Liver (tissue), 9 donors: Measurements from ENCODE around the gene SLBP. TPM values are rescaled to one million over a fixed set of nuclear protein-coding genes. Genes with fewer than 3 reads are reported as not detected.

Experiments
- DNase-seq: peaks from one replicate; pipeline ENCODE4 v3.0.0-alpha.2; 2017; ENCODE audit warnings: low spot score
- H3K27ac ChIP-seq, 2 donors: one replicate each; pipeline ENCODE4 v1.7.0; 2013; ENCODE audit warnings: inconsistent platforms in 2 of 2, low read length in 2 of 2, control low read depth in 1 of 2, low read depth in 1 of 2, mild to moderate bottlenecking in 1 of 2
- H3K27me3 ChIP-seq, 4 donors: one replicate each; pipeline versions ENCODE4 v1.6.1 to v1.7.0; 2013; ENCODE audit warnings: low read length in 3 of 4, inconsistent platforms in 1 of 4, mild to moderate bottlenecking in 1 of 4, moderate library complexity in 1 of 4; ENCODE audit not compliant: control insufficient read depth in 4 of 4, insufficient read depth in 4 of 4
- H3K36me3 ChIP-seq, 4 donors: one replicate each; pipeline versions ENCODE4 v1.6.1 to v1.7.0; 2013; ENCODE audit warnings: low read length in 3 of 4, mild to moderate bottlenecking in 3 of 4, low read depth in 1 of 4, moderate library complexity in 1 of 4; ENCODE audit not compliant: control insufficient read depth in 4 of 4, insufficient read depth in 3 of 4
- H3K4me1 ChIP-seq, 4 donors: one replicate each; pipeline versions ENCODE4 v1.6.1 to v1.7.0; 2013; ENCODE audit warnings: low read length in 3 of 4, mild to moderate bottlenecking in 3 of 4, moderate library complexity in 1 of 4; ENCODE audit not compliant: control insufficient read depth in 4 of 4, insufficient read depth in 4 of 4
- H3K4me3 ChIP-seq, 3 donors: one replicate each; pipeline versions ENCODE4 v1.6.1 to v1.7.0; 2013; ENCODE audit warnings: low read length in 3 of 3, control low read depth in 1 of 3, low read depth in 1 of 3, mild to moderate bottlenecking in 1 of 3
- H3K9ac ChIP-seq, 2 donors: one replicate each; pipeline ENCODE4 v1.7.0; 2013; ENCODE audit warnings: low read length in 2 of 2, mild to moderate bottlenecking in 2 of 2, moderate library complexity in 2 of 2, control low read depth in 1 of 2, low read depth in 1 of 2
- H3K9me3 ChIP-seq, 4 donors: one replicate each; pipeline versions ENCODE4 v1.6.1 to v1.7.0; 2013; ENCODE audit warnings: low read length in 3 of 4; ENCODE audit not compliant: control insufficient read depth in 4 of 4
- ATF3 ChIP-seq: IDR thresholded peaks from 2 replicates; pipeline ENCODE4 v1.6.1; 2016; ENCODE audit warnings: antibody characterized with exemption
- CTCF ChIP-seq: fragments of 150-350 bp; IDR thresholded peaks from 2 replicates; pipeline ENCODE4 v1.5.1; 2017; ENCODE audit warnings: improper control_type of control experiment, low read depth, low read length; ENCODE audit not compliant: missing input control
- EGR1 ChIP-seq, 2 donors: IDR thresholded peaks; 2 replicates each; pipeline ENCODE4 v1.6.1; 2016 to 2018; ENCODE audit warnings: antibody characterized with exemption in 2 of 2, low read depth in 2 of 2
- FOXA1 ChIP-seq: IDR thresholded peaks from 2 replicates; pipeline ENCODE4 v1.6.1; 2016; ENCODE audit warnings: antibody characterized with exemption
- FOXA2 ChIP-seq: IDR thresholded peaks from 2 replicates; pipeline ENCODE4 v1.6.1; 2016; ENCODE audit warnings: antibody characterized with exemption
- GABPA ChIP-seq, 2 donors: IDR thresholded peaks in 1 of 2; conservative IDR thresholded peaks in 1 of 2; 2 replicates each; pipeline ENCODE4 v1.6.1; 2016; ENCODE audit warnings: antibody characterized with exemption in 2 of 2, mild to moderate bottlenecking in 1 of 2, moderate library complexity in 1 of 2
- HNF4A ChIP-seq, 2 donors: conservative IDR thresholded peaks; 2 replicates each; pipeline ENCODE4 v1.6.1; 2016; ENCODE audit warnings: antibody characterized with exemption in 2 of 2, mild to moderate bottlenecking in 2 of 2
- HNF4G ChIP-seq: IDR thresholded peaks from 2 replicates; pipeline ENCODE4 v1.6.1; 2016; ENCODE audit warnings: antibody characterized with exemption
- JUND ChIP-seq, 2 donors: IDR thresholded peaks; 2 replicates each; pipeline ENCODE4 v1.6.1; 2016; ENCODE audit warnings: antibody characterized with exemption in 2 of 2
- MAX ChIP-seq: IDR thresholded peaks from 2 replicates; pipeline ENCODE4 v1.6.1; 2016; ENCODE audit warnings: antibody characterized with exemption
- NR2F2 ChIP-seq: IDR thresholded peaks from 2 replicates; pipeline ENCODE4 v1.6.1; 2016; ENCODE audit warnings: antibody characterized with exemption
- RAD21 ChIP-seq, 2 donors: IDR thresholded peaks; 2 replicates each; pipeline ENCODE4 v1.6.1; 2016; ENCODE audit warnings: antibody characterized with exemption in 2 of 2, mild to moderate bottlenecking in 2 of 2
- REST ChIP-seq: IDR thresholded peaks from 2 replicates; pipeline ENCODE4 v1.6.1; 2016; ENCODE audit warnings: antibody characterized with exemption, mild to moderate bottlenecking
- RXRA ChIP-seq, 2 donors: IDR thresholded peaks; 2 replicates each; pipeline ENCODE4 v1.6.1; 2017 to 2018; ENCODE audit warnings: antibody characterized with exemption in 2 of 2, mild to moderate bottlenecking in 1 of 2
- SP1 ChIP-seq: IDR thresholded peaks from 2 replicates; pipeline ENCODE4 v1.6.1; 2018; ENCODE audit warnings: antibody characterized with exemption, mild to moderate bottlenecking
- TAF1 ChIP-seq: conservative IDR thresholded peaks from 2 replicates; pipeline ENCODE4 v1.6.1; 2016; ENCODE audit warnings: antibody characterized with exemption, mild to moderate bottlenecking
- YY1 ChIP-seq: IDR thresholded peaks from 2 replicates; pipeline ENCODE4 v1.6.1; 2016; ENCODE audit warnings: antibody characterized with exemption, mild to moderate bottlenecking
- ZBTB33 ChIP-seq: IDR thresholded peaks from 2 replicates; pipeline ENCODE4 v1.6.1; 2016; ENCODE audit warnings: antibody characterized with exemption
- WGBS: extraction: QIAGEN DNeasy Blood & Tissue Kit; methylation state at CpG from one replicate; pipeline ENCODE4 v1.1.7; 2013; 5-methylcytosine and 5-hydroxymethylcytosine counted together
- polyA plus RNA-seq, 2 donors: library from polyadenylated mRNA; stranded (reverse) in 1 of 2; unstranded in 1 of 2; fragments of 200-250 nt in 1 of 2; fragments of >200 nt in 1 of 2; fragmentation: Nextera tagmentation in 1 of 2; extraction: Ambion mirVana in 1 of 2; gene quantifications; one replicate each; pipeline versions ENCODE4 v1.2.1 to v1.2.3, GENCODE V29; 2013 to 2015
- total RNA-seq, 2 donors: library from RNA; depleted of rRNA; stranded (reverse); fragments of >200 nt; gene quantifications; one replicate each; pipeline ENCODE4 v1.2.3, GENCODE V29; 2014
- donor health status: healthy.
- donor health status: healthy.
- donor health status: healthy.
- donor health status: healthy.
- donor health status: healthy.

SLBP gene
- total and polyA plus RNA-seq, 4 donors, result 14.7 to 64.4 (median 17.4) TPM

GRCh38 chr4:1651609-1652008 lies 60.5 kb downstream of the SLBP start:
- Histone ChIP-seq H3K36me3 (peaks cover 0 to 5% (median 0%) of the 10 kb centered on the region in 4 donors), H3K27me3 (no peaks in the 10 kb centered on the region), H3K27ac (no peak overlapping the region), H3K9ac (no peak overlapping the region), H3K4me1 (no peaks in the 10 kb centered on the region), H3K9me3 (no peaks in the 10 kb centered on the region), H3K4me3 (no peak overlapping the region)
- TF ChIP-seq NR2F2, result no peak
- no peak for TF ChIP-seq EGR1 (IDR thresholded peaks at IDR 0.05; ENCODE audit: low read depth in 2 of 2)
- TF ChIP-seq RAD21 (IDR thresholded peaks at IDR 0.05), result no peak
- TF ChIP-seq FOXA2, result no peak
- no peak for TF ChIP-seq FOXA1
- TF ChIP-seq RXRA (IDR thresholded peaks at IDR 0.05), result no peak
- no peak for TF ChIP-seq HNF4G
- no peak for TF ChIP-seq HNF4A (conservative IDR thresholded peaks at IDR 0.05)
- TF ChIP-seq GABPA (IDR thresholded peaks at IDR 0.05 in 1 of 2, conservative IDR thresholded peaks at IDR 0.05 in 1 of 2), result no peak
- no peak for TF ChIP-seq ZBTB33
- no peak for TF ChIP-seq REST
- TF ChIP-seq MAX, result no peak
- TF ChIP-seq TAF1, result no peak
- TF ChIP-seq ATF3, result no peak
- no peak for DNase-seq
- 95% methylated on average over 13 of the region's 13 CpGs for WGBS

GRCh38 chr4:1648962-1649361 lies 63.2 kb downstream of the SLBP start:
- WGBS, result 94% methylated on average over 3 of the region's 3 CpGs
- Histone ChIP-seq H3K27ac (no peak overlapping the region), H3K27me3 (no peaks in the 10 kb centered on the region), H3K9ac (no peak overlapping the region), H3K4me1 (no peaks in the 10 kb centered on the region), H3K9me3 (no peaks in the 10 kb centered on the region), H3K4me3 (no peak overlapping the region), H3K36me3 (no peaks in the 10 kb centered on the region)
- no peak for DNase-seq
- no peak for TF ChIP-seq GABPA (IDR thresholded peaks at IDR 0.05 in 1 of 2, conservative IDR thresholded peaks at IDR 0.05 in 1 of 2)
- TF ChIP-seq JUND (IDR thresholded peaks at IDR 0.05), result no peak
- TF ChIP-seq ATF3, result no peak
- TF ChIP-seq ZBTB33, result no peak
- no peak for TF ChIP-seq REST
- TF ChIP-seq TAF1, result no peak
- TF ChIP-seq NR2F2, result no peak
- no peak for TF ChIP-seq HNF4A (conservative IDR thresholded peaks at IDR 0.05)
- TF ChIP-seq SP1, result no peak
- TF ChIP-seq YY1, result no peak
- no peak for TF ChIP-seq RXRA (IDR thresholded peaks at IDR 0.05)
- no peak for TF ChIP-seq CTCF
- no peak for TF ChIP-seq FOXA2
- no peak for TF ChIP-seq EGR1 (IDR thresholded peaks at IDR 0.05; ENCODE audit: low read depth in 2 of 2)
- no peak for TF ChIP-seq FOXA1
